HCT116 (cell line): ENCODE measurements around the gene UBASH3B. TPM values are rescaled to one million over a fixed set of nuclear protein-coding genes. Genes with fewer than 3 reads are reported as not detected.

ENCODE experiments used
- ATAC-seq: fragments of 200-7000 bp; cut with Tn5 transposase; 2 replicates; pipeline ENCODE4 v1.9.1; 2020; ENCODE audit warnings: mild to moderate bottlenecking, moderate library complexity
- BruUV-seq: library from RNA; stranded (reverse); fragments of 400-500 nt; replicated peaks from 2 replicates; lab custom pipeline; 2021; lab: Mats Ljungman, UMichigan
- CTCF ChIA-PET: fragments of 300-600 bp; sonication (Branson Sonifier 250); formaldehyde crosslinking; loops from one replicate; lab custom pipeline; 2021; ENCODE audit warnings: antibody characterized with exemption; lab: Charles Lee
- POLR2A ChIA-PET: fragments of 300-600, 350-600 bp; sonication (Branson Sonifier 250); formaldehyde crosslinking; loops from one replicate; lab custom pipeline; 2021; ENCODE audit warnings: antibody characterized with exemption; lab: Charles Lee
- RAD21 ChIA-PET, 2 experiments: fragments of 300-600 bp; sonication (Branson Sonifier 250); formaldehyde crosslinking; loops; one replicate each; lab custom pipeline; 2023; ENCODE audit warnings: low total read pairs in 2 of 2; ENCODE audit not compliant: uncharacterized antibody in 2 of 2, unreplicated experiment in 2 of 2, low non-redundant PET in 1 of 2; lab: Charles Lee
- DNase-seq: peaks from one replicate; pipeline ENCODE4 v3.0.0-alpha.2; 2010; ENCODE audit warnings: low read depth, low spot score
- H2AFZ ChIP-seq: fragments of 200-600 bp; shearing (Covaris generic), sonication (generic); 2 replicates; pipeline ENCODE4 v1.6.1; 2017; ENCODE audit warnings: low read depth, mixed run types, mixed read lengths, antibody characterized with exemption, low read length; ENCODE audit not compliant: poor library complexity, severe bottlenecking
- H3K27ac ChIP-seq: 2 replicates; pipeline ENCODE4 v1.5.1; 2012; ENCODE audit warnings: low read depth, low read length
- H3K27me3 ChIP-seq: fragments of 200-600 bp; sonication (generic); 2 replicates; pipeline ENCODE4 v1.6.1; 2016; ENCODE audit warnings: mixed run types, low read length, mixed read lengths; ENCODE audit not compliant: insufficient read depth
- H3K36me3 ChIP-seq, 2 experiments: fragments of 200-500 bp in 1 of 2; fragments of 200-600 bp in 1 of 2; sonication (Bioruptor generic) in 1 of 2; sonication (generic) in 1 of 2; 2 replicates each; pipeline versions ENCODE4 v1.5.1 to v1.6.1; 2014 to 2016; ENCODE audit warnings: low read length in 2 of 2, inconsistent platforms in 1 of 2, mixed read lengths in 1 of 2, mixed run types in 1 of 2; ENCODE audit not compliant: insufficient read depth in 2 of 2, control insufficient read depth in 1 of 2
- H3K4me1 ChIP-seq, 2 experiments: fragments of 200-600 bp in 1 of 2; sonication (generic) in 1 of 2; 2 replicates each; pipeline versions ENCODE4 v1.5.1 to v1.6.1; 2012 to 2017; ENCODE audit warnings: low read length in 2 of 2, inconsistent platforms in 1 of 2, mild to moderate bottlenecking in 1 of 2, mixed read lengths in 1 of 2, mixed run types in 1 of 2, moderate library complexity in 1 of 2; ENCODE audit not compliant: insufficient read depth in 2 of 2, control insufficient read depth in 1 of 2
- H3K4me2 ChIP-seq: fragments of 200-600 bp; sonication (generic); 2 replicates; pipeline ENCODE4 v1.6.1; 2017; ENCODE audit warnings: mixed run types, low read length, mixed read lengths
- H3K4me3 ChIP-seq, 2 experiments: fragments of 200-600 bp in 1 of 2; sonication (generic) in 1 of 2; replicated peaks in 1 of 2; 2 replicates each; pipeline ENCODE4 v1.5.1; 2011 to 2016; ENCODE audit warnings: low read length in 2 of 2, control low read depth in 1 of 2, low read depth in 1 of 2, mild to moderate bottlenecking in 1 of 2, mixed read lengths in 1 of 2, mixed run types in 1 of 2
- H3K79me2 ChIP-seq: fragments of 200-600 bp; sonication (generic); 2 replicates; pipeline ENCODE4 v1.6.1; 2017; ENCODE audit warnings: mild to moderate bottlenecking, mixed run types, low read length, moderate library complexity, mixed read lengths; ENCODE audit not compliant: insufficient read depth
- H3K9ac ChIP-seq: fragments of 200-600 bp; sonication (generic); 2 replicates; pipeline ENCODE4 v1.6.1; 2016; ENCODE audit warnings: low read length, mixed read lengths
- H3K9me2 ChIP-seq: fragments of 200-600 bp; sonication (generic), shearing (Covaris generic); 2 replicates; pipeline ENCODE4 v1.6.1; 2017; ENCODE audit warnings: mixed run types, mild to moderate bottlenecking, moderate library complexity; ENCODE audit not compliant: insufficient read depth
- H3K9me3 ChIP-seq, 2 experiments: fragments of 200-500 bp in 1 of 2; fragments of 200-600 bp in 1 of 2; sonication (Bioruptor generic) in 1 of 2; sonication (generic) in 1 of 2; 2 replicates each; pipeline ENCODE4 v1.6.1; 2014 to 2017; ENCODE audit warnings: low read length in 2 of 2, mixed read lengths in 2 of 2, inconsistent platforms in 1 of 2, low read depth in 1 of 2, mild to moderate bottlenecking in 1 of 2, mixed run types in 1 of 2, moderate library complexity in 1 of 2; ENCODE audit not compliant: control insufficient read depth in 1 of 2, insufficient read depth in 1 of 2
- H4K20me1 ChIP-seq: fragments of 200-600 bp; sonication (generic), shearing (Covaris generic); 2 replicates; pipeline ENCODE4 v1.6.1; 2017; ENCODE audit warnings: mixed run types, mild to moderate bottlenecking, moderate library complexity; ENCODE audit not compliant: insufficient read depth
- CBX3 ChIP-seq: IDR thresholded peaks from 2 replicates; pipeline ENCODE4 v1.6.1; 2012; ENCODE audit warnings: low read depth
- FOSL1 ChIP-seq: IDR thresholded peaks from 2 replicates; pipeline ENCODE4 v1.6.1; 2012; ENCODE audit warnings: low read depth
- POLR2AphosphoS5 ChIP-seq: IDR thresholded peaks from 2 replicates; pipeline ENCODE4 v1.6.1; 2011; ENCODE audit warnings: mild to moderate bottlenecking, low read depth, low read length, moderate library complexity
- REST ChIP-seq: IDR thresholded peaks from 2 replicates; pipeline ENCODE4 v1.6.1; 2012; ENCODE audit warnings: low read depth
- TCF7L2 ChIP-seq: IDR thresholded peaks from 2 replicates; pipeline ENCODE4 v1.7.0; 2011; ENCODE audit warnings: borderline replicate concordance, inconsistent platforms; ENCODE audit not compliant: insufficient read depth, insufficient read length; ENCODE audit errors: extremely low read depth
- ZBTB33 ChIP-seq: IDR thresholded peaks from 2 replicates; pipeline ENCODE4 v1.6.1; 2011; ENCODE audit warnings: mild to moderate bottlenecking, low read length, moderate library complexity; ENCODE audit not compliant: insufficient replicate concordance; ENCODE audit errors: extremely low read depth
- ZFX ChIP-seq: fragments of 450-650 bp; IDR thresholded peaks from 2 replicates; pipeline ENCODE4 v1.6.1; 2017
- intact Hi-C: fragments of 100-400 bp; cut with micrococcal nuclease; formaldehyde crosslinking; loops from 2 replicates; pipeline ENCODE4 v1.10.0; 2022
- total RNA-seq: library from RNA; stranded (reverse); gene quantifications from one replicate; pipeline ENCODE4 v1.2.1, GENCODE V29; 2021; ENCODE audit not compliant: unreplicated experiment
- TF ChIP-seq, protein P1 (sequence below): IDR thresholded peaks from 2 replicates; pipeline ENCODE4 v1.6.1; 2012

The UBASH3B gene
- total RNA-seq, 1 experiment from 2014 or later: 40.3 TPM

DNA sequence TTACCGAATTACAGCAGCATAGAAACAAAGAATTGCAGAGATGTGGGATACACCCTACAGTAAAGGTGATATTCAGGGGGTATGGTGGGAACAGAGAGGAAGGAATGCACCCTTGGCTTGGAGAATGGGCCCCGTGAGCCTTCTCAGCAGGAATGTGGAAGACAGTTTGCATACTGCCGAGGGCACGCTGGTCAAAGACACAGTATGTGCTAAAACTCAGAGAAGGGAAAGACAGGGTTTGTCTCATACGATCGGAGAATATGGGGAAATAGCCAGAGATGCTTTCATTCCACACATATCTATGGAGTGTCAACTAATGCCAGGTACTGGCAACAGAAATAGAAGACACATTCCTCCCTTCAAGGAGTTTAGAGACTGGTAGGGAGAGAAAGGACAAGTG, 36.9 kb downstream of the UBASH3B start:
- ChIA-PET POLR2A (no interaction called here), RAD21 (no interaction called here), CTCF (no interaction called here)
- Histone ChIP-seq H3K9me2 (no peaks in the 10 kb centered on the region), H3K4me3 (no peak overlapping the region), H3K4me2 (no peak overlapping the region), H3K9me3 (no peaks in the 10 kb centered on the region), H4K20me1 (no peaks in the 10 kb centered on the region), H2AFZ (no peak overlapping the region), H3K36me3 (no peaks in the 10 kb centered on the region), H3K79me2 (peaks cover 27% of the 10 kb centered on the region; the same call in 1 of the 2 replicates), H3K9ac (no peak overlapping the region), H3K27me3 (no peaks in the 10 kb centered on the region), H3K4me1 (no peaks in the 10 kb centered on the region), H3K27ac (no peak overlapping the region)
- intact Hi-C loops: no loop called here
- no TSS peak for BruUV-seq
- ATAC-seq: no peak
- TF ChIP-seq REST (no peak), CBX3 (no peak)
- DNase-seq: no peak

- no TSS peak for BruUV-seq
- H2AFZ ChIP-seq: no peak overlapping the region
- no peaks in the 10 kb centered on the region for H3K9me2 ChIP-seq
- ChIA-PET CTCF (interaction anchor here (1.0 kb wide), 1 partner anchor 86 kb away, joined by 3 read pairs; no protein-coding TSS in a partner anchor), POLR2A (interaction anchor here (0.7 kb wide), 1 partner anchor 77 kb away, joined by 3 read pairs; no protein-coding TSS in a partner anchor), RAD21 (no interaction called here)
- H3K27me3 ChIP-seq: no peaks in the 10 kb centered on the region
- H3K36me3 ChIP-seq: no peaks in the 10 kb centered on the region
- H3K4me1 ChIP-seq: no peaks in the 10 kb centered on the region
- no peak for ATAC-seq
- H3K9me3 ChIP-seq: no peaks in the 10 kb centered on the region
- H3K79me2 ChIP-seq: peaks cover 19% of the 10 kb centered on the region; the same call in 1 of the 2 replicates
- no peaks in the 10 kb centered on the region for H4K20me1 ChIP-seq
- H3K4me2 ChIP-seq: no peak overlapping the region
- intact Hi-C loops: no loop called here
- DNase-seq: no peak
- H3K27ac ChIP-seq: no peak overlapping the region
- no peak overlapping the region for H3K4me3 ChIP-seq
- no peak overlapping the region for H3K9ac ChIP-seq
- TF ChIP-seq REST (no peak), POLR2AphosphoS5 (no peak), FOSL1 (no peak), ZFX (no peak), ZBTB33 (no peak), TCF7L2 (no peak), CBX3 (no peak)
- TF ChIP-seq, protein P1, sequence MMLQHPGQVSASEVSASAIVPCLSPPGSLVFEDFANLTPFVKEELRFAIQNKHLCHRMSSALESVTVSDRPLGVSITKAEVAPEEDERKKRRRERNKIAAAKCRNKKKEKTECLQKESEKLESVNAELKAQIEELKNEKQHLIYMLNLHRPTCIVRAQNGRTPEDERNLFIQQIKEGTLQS: no peak
Measured at GRCh38 chr11:122695076-122695615, 39.6 kb downstream of the UBASH3B start.
